B cell (primary cell): ENCODE results near the gene ARL6IP4.

Experiments
- CTCF ChIP-seq: fragments of 200-600 bp; IDR thresholded peaks from one replicate; pipeline ENCODE4 v1.8.0; 2022; ENCODE audit warnings: antibody characterized with exemption, mild to moderate bottlenecking
- EZH2 ChIP-seq: IDR thresholded peaks from 2 replicates; pipeline ENCODE4 v1.6.1; 2012; ENCODE audit warnings: borderline replicate concordance, low read depth, mild to moderate bottlenecking, moderate library complexity, low read length; ENCODE audit not compliant: insufficient read depth, poor library complexity, severe bottlenecking

GRCh38 chr12:122979001-122979907, 1.2 kb upstream of the ARL6IP4 start:
- TF ChIP-seq CTCF (no peak), EZH2 (no peak)
